GM21515 (cell line): Measurements from ENCODE around the gene VWA3A.
"Not testable (repeated sequence)": the region's sequence is repeated elsewhere in the genome, so short reads cannot be mapped to it uniquely, and the experiment has no call there.

Source experiments
- ATAC-seq: cut with Tn5 transposase; IDR thresholded peaks from one replicate; pipeline ENCODE4 v1.9.1; 2021; ENCODE audit not compliant: unreplicated experiment

The VWA3A gene

DNA sequence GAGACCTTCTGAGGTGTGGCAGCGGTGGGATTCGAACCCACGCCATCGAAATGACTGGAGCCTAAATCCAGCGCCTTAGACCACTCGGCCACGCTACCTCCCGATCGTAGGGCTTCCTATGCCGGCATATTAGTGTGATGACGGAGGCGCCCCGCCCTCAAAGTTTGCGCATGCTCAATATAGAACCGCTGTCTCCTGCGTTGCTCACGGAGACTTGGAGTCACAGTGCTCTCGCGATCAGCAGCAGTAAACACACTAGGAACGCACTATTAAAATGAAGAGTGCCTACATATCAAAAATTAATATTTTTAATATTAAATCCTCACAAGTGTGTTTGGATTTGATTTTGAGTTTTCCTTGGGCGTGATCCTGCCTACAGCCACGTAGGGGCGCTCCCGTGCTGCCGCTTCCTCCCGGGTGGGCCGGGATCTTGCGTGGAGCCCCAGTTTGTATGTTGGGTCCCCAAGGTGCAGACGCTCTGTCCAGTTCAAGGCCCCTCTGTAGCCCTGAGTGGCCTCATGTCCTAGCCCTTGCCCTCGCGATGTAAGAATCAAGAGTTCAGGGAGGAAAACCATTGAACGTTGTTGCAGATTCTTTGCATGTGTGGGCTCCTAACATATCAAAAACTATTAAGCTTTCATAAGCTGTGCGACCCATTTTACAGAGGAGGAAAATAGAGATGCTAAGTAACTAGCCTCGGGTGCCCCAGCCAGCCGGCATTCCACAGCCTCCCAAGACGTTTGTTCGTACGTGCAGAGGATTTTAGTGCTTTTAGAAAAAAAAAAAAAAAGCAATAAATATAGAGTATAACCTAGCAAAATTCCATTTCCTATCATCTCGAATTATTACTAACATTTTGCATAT lies 103.6 kb downstream of the VWA3A start:
- ATAC-seq = no peak

DNA sequence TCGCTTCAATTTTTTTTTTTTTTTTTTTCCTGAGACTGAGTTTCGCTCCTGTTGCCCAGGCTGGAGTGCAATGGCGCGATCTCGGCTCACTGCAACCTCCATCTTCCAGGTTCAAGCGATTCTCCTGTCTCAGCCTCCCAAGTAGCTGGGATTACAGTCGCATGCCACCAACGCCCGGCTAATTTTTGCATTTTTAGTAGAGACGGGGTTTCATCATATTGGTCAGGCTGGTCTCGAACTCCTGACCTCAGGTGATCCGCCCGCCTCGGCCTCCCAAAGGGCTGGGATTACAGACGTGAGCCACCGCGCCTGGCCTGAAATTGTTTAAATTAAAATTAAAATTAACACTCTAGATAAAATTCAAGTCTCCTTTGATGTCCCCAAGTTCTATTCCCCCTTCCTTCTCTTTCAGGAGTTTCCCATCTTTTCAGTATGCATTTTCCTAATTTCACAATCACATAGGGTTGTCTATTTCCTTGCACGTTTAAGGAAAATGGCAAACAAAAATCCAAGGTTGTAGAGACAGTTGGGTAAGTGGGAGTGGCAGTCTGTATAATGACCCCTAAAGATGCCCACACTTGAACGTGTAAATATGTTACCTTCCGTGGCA lies 104.3 kb downstream of the VWA3A start:
- ATAC-seq = not testable (repeated sequence)

DNA sequence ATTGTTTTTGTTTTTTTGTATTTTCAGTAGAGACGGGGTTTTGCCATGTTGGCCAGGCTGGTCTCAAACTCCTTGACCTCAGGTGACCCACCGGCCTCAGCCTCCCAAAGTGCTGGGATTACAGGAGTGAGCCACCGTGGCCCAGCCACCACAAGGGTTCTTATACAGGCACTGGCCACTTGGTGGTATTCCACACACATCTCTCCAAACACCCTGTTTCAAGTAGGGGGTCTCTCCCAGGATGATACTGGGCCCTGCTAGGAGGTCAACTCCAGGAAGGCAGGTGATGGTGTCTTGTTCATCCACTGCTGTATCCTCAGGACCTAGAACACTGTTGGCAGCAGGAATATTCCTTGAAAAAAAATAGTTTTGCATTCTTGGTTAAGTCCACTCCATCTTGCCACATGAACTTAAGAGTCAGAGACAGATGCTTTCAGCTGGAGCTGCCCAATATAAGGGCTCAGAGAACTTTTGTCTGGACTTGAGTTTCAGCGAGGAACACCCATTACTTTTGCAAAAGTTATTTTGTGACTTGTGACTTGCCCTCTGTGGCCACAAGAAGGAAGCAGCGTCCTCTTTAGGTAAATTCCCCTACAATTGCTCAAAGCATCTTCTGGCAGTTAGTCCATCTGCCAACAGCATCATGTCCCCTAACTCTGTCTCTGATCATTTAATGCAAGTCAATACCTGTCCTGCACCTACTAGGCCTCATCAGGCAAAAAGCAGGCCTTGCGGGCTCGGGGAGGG lies 106.4 kb downstream of the VWA3A start:
- no peak for ATAC-seq

DNA sequence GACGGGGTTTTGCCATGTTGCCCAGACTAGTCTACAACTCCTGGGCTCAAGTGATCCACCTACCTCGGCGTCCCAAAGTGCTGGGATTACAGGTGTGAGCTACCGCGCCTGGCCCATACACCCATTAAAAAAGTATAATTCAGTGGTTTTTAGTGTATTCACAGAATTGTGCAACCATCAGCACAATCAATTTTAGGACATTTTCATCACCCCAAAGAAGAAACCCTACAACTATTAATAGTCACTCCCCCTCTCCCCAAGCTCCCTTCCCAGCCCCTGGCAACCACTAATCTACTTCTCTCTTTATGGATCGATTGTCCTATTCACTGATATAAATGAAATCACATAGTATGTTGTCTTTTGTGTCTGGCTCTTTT lies 109.9 kb downstream of the VWA3A start:
- ATAC-seq = no peak

DNA sequence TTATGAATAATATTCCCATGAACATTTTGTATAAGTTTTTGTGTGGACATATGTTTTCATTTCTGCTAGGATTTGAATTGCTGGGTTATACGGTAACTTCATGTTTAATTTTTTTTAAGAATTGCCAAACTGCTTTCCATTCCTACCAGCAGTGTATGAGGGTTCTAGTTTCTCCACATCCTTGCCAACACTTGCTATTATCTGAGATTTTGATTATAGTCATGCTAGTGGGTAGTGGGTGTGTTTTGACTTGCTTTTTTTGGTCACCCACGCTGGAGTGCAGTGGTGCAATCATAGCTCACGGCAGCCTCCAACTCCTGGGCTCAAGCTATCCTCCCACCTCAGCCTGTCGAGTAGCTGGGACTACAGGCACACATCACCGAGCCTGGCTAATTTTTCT lies 110.8 kb downstream of the VWA3A start:
- ATAC-seq = no peak

DNA sequence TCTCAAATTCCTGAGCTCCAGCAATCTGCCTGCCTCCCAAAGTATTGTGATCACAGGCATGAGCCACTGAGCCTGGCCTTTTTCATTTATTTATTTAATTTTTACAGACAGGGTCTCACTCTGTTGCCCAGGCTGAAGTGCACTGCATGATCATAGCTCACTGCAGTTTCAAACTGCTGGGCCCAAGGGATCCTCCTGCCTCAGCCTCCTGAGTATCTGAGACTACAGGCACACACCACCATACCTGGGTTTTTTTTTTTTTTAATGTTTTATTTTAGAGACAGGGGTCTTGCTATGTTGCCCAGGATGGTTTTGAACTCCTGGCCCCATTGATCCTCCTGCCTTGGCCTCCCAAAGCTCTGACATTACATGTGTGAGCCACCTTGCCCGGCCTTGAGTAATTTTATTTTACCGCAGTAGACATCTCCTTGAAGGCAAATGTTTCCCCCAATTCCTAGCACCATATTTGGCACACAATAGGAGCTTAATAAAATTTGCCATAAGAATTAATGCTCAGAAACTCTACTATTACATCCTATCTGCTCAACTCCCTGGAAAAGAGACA lies 111.8 kb downstream of the VWA3A start:
- no peak for ATAC-seq

DNA sequence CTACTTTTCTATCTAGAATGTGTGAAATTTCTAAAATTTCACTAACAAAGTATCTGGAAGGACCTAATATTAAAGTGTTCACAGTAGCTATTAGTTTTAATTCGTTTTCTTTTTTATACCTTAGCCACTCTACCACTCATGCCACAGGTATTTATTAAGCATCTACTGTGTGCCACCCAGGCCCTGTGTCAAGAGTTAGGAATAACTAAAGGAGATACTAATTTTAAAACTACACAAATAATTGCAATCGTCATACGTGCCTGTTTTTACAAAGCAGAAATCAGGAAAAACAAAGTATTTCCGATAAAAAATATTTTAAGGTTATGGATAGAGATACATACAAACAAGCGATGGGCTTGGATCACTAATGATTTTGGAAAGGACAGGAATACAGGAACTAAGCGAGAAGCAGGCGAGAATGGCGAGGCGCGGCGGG lies 113.3 kb downstream of the VWA3A start:
- ATAC-seq = no peak

DNA sequence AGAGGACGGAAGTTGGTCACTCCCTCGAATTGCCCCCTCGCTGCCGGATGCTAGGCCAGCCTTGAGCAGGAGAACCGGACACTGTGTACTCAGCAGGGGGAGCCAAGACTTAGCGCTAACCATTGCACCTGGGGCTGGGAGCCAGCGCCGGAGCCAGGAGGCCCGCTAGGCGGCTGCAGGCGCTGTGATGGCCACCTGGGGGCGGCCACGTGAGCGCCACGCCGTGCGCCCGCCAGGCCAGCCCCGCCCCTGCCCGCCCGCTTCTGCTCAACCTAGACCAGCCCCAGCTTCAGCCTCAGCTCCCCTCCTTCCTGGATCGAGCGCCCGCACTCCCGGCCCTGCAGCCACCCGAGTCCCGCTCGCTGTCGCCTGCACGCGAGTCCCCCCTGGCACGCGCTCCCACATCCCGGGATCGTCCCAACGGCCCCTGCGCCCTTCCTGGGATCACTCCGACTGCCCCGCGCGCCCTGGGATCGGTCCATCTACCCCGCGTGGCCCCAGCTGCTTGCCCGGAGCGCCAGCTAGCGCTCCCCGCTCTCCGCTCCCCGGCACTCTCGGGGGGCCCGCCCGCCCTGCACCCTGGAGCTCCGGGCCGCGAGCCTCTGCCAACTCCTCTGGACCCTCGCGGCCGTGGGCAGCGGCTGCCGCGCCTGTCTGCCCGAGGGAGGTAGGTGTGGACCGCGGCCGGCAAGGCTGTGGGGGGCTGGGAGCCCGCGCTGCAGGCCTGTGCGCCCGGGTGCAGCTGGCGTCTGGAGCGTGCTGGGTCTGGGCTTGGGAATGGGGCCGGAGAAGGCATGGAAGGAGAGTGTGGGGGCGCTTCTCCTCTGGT lies 113.9 kb downstream of the VWA3A start, which contains the start of gene EEF2K:
Gene EEF2K, plus strand, starts transcription at position 266 of the 829 bp plus-strand sequence. CDS start 19,452 bp downstream, outside the sequence.
- ATAC-seq = peak; percentile 82
